PC-9 (cell line): ENCODE data around the gene INSYN2B. TPM values are rescaled to one million over a fixed set of nuclear protein-coding genes. Genes with fewer than 3 reads are reported as not detected.

Experiments used
- BruUV-seq: library from RNA; stranded (reverse); fragments of 400-500 nt; replicated peaks from 2 replicates; lab custom pipeline; 2021; lab: Mats Ljungman, UMichigan
- CTCF ChIA-PET: fragments of 300-600 bp; sonication (Branson Sonifier 250); formaldehyde crosslinking; loops from one replicate; lab custom pipeline; 2022; ENCODE audit warnings: antibody characterized with exemption; lab: Charles Lee
- POLR2A ChIA-PET: fragments of 300-600 bp; sonication (Branson Sonifier 250); formaldehyde crosslinking; loops from one replicate; lab custom pipeline; 2022; ENCODE audit warnings: antibody characterized with exemption; ENCODE audit not compliant: unreplicated experiment; lab: Charles Lee
- DNase-seq, 2 experiments: peaks; one replicate each; pipeline versions ENCODE4 v3.0.0 to v3.0.0-alpha.2; 2015 to 2022; ENCODE audit warnings: mixed read lengths in 1 of 2
- H2AFZ ChIP-seq: fragments of 200-600 bp; sonication (generic); 2 replicates; pipeline ENCODE4 v1.8.1; 2017; ENCODE audit warnings: antibody characterized with exemption
- H3F3A ChIP-seq: fragments of 200-600 bp; sonication (generic); 2 replicates; pipeline ENCODE4 v1.8.1; 2017; ENCODE audit warnings: antibody characterized with exemption, mild to moderate bottlenecking, low read depth; ENCODE audit not compliant: insufficient read depth
- H3K27ac ChIP-seq: fragments of 200-600 bp; sonication (generic); 2 replicates; pipeline ENCODE4 v1.6.1; 2016; ENCODE audit warnings: mixed run types
- H3K27me3 ChIP-seq: fragments of 200-600 bp; sonication (generic); 2 replicates; pipeline ENCODE4 v1.6.1; 2016; ENCODE audit warnings: low read depth, mixed run types; ENCODE audit not compliant: insufficient read depth
- H3K36me3 ChIP-seq: fragments of 200-600 bp; sonication (generic); 2 replicates; pipeline ENCODE4 v1.6.1; 2016; ENCODE audit warnings: low read depth, mixed run types
- H3K4me1 ChIP-seq: fragments of 200-600 bp; sonication (generic); replicated peaks from 2 replicates; pipeline ENCODE4 v1.6.1; 2016; ENCODE audit warnings: mixed run types; ENCODE audit not compliant: insufficient read depth
- H3K4me2 ChIP-seq: fragments of 200-600 bp; sonication (generic); 2 replicates; pipeline ENCODE4 v1.6.1; 2017; ENCODE audit warnings: mixed run types
- H3K4me3 ChIP-seq: fragments of 200-600 bp; sonication (generic); 2 replicates; pipeline ENCODE4 v1.6.1; 2016; ENCODE audit warnings: mixed run types
- H3K79me2 ChIP-seq: fragments of 200-600 bp; sonication (generic); 2 replicates; pipeline ENCODE4 v1.6.1; 2017; ENCODE audit warnings: low read depth, mixed run types
- H3K9me2 ChIP-seq: fragments of 200-600 bp; sonication (generic); 2 replicates; pipeline ENCODE4 v1.8.1; 2017; ENCODE audit warnings: mild to moderate bottlenecking; ENCODE audit not compliant: insufficient read depth
- H3K9me3 ChIP-seq: fragments of 200-600 bp; sonication (generic); 2 replicates; pipeline ENCODE4 v1.8.1; 2016; ENCODE audit warnings: low read depth; ENCODE audit not compliant: insufficient read depth
- H4K20me1 ChIP-seq: fragments of 200-600 bp; sonication (generic); 2 replicates; pipeline ENCODE4 v1.8.1; 2017; ENCODE audit not compliant: insufficient read depth
- CTCF ChIP-seq: fragments of 200-600 bp; sonication (generic); conservative IDR thresholded peaks from 2 replicates; pipeline ENCODE4 v1.6.1; 2017; ENCODE audit warnings: mixed run types, antibody characterized with exemption, mild to moderate bottlenecking, moderate library complexity
- EZH2 ChIP-seq: fragments of 200-600 bp; sonication (generic); IDR thresholded peaks from 2 replicates; pipeline ENCODE4 v1.8.0; 2017; ENCODE audit warnings: antibody characterized with exemption, low read depth
- intact Hi-C: fragments of 100-400 bp; cut with micrococcal nuclease; formaldehyde crosslinking; loops from one replicate; pipeline ENCODE4 v1.10.0; 2022; ENCODE audit not compliant: unreplicated experiment
- total RNA-seq: library from RNA; stranded (reverse); gene quantifications from 2 replicates; pipeline ENCODE4 v1.2.3, GENCODE V29; 2021

Gene INSYN2B
- total RNA-seq, 1 experiment from 2014 or later = not detected

GRCh38 chr5:169871826-169872490 is 108.3 kb downstream of the INSYN2B start:
- Histone ChIP-seq H3F3A (no peaks in the 10 kb centered on the region), H2AFZ (no peak overlapping the region), H3K4me2 (no peak overlapping the region), H4K20me1 (no peaks in the 10 kb centered on the region), H3K27ac (no peak overlapping the region), H3K36me3 (no peaks in the 10 kb centered on the region), H3K9me2 (no peaks in the 10 kb centered on the region), H3K27me3 (no peaks in the 10 kb centered on the region), H3K9me3 (no peaks in the 10 kb centered on the region), H3K4me1 (no peaks in the 10 kb centered on the region), H3K4me3 (no peak overlapping the region), H3K79me2 (no peaks in the 10 kb centered on the region)
- ChIA-PET CTCF (no interaction called here), POLR2A (no interaction called here)
- intact Hi-C loops = no loop called here
- TF ChIP-seq CTCF (no peak), EZH2 (no peak)
- no TSS peak for BruUV-seq
- DNase-seq = no peak

- H3K9me3 ChIP-seq = no peaks in the 10 kb centered on the region
- H4K20me1 ChIP-seq = no peaks in the 10 kb centered on the region
- H3K27ac ChIP-seq = no peak overlapping the region
- BruUV-seq = no TSS peak
- H3K36me3 ChIP-seq = no peaks in the 10 kb centered on the region
- CTCF ChIA-PET = no interaction called here
- no peaks in the 10 kb centered on the region for H3K27me3 ChIP-seq
- no peak overlapping the region for H3K4me3 ChIP-seq
- no peak overlapping the region for H3K4me2 ChIP-seq
- no peak for DNase-seq
- TF ChIP-seq EZH2 = no peak
- TF ChIP-seq CTCF = no peak
- intact Hi-C loops = no loop called here
- no peaks in the 10 kb centered on the region for H3K4me1 ChIP-seq
- no peaks in the 10 kb centered on the region for H3K79me2 ChIP-seq
- H2AFZ ChIP-seq = no peak overlapping the region
- no peaks in the 10 kb centered on the region for H3F3A ChIP-seq
- POLR2A ChIA-PET = no interaction called here
- H3K9me2 ChIP-seq = no peaks in the 10 kb centered on the region
Observed at GRCh38 chr5:169870211-169870610, 110.1 kb downstream of the INSYN2B start.

- H3K4me3 ChIP-seq = no peak overlapping the region
- intact Hi-C loops = no loop called here
- DNase-seq = no peak
- ChIA-PET CTCF (no interaction called here), POLR2A (no interaction called here)
- H3K36me3 ChIP-seq = no peaks in the 10 kb centered on the region
- H3K4me2 ChIP-seq = no peak overlapping the region
- no TSS peak for BruUV-seq
- H2AFZ ChIP-seq = no peak overlapping the region
- no peaks in the 10 kb centered on the region for H4K20me1 ChIP-seq
- H3K79me2 ChIP-seq = no peaks in the 10 kb centered on the region
- TF ChIP-seq CTCF (no peak), EZH2 (no peak)
- no peaks in the 10 kb centered on the region for H3K9me3 ChIP-seq
- H3K27me3 ChIP-seq = no peaks in the 10 kb centered on the region
- H3F3A ChIP-seq = no peaks in the 10 kb centered on the region
- no peaks in the 10 kb centered on the region for H3K4me1 ChIP-seq
- no peaks in the 10 kb centered on the region for H3K9me2 ChIP-seq
- H3K27ac ChIP-seq = no peak overlapping the region
Observed at GRCh38 chr5:169869066-169869465, 111.2 kb downstream of the INSYN2B start.
